ENCODE data around the gene IYD. TPM values are rescaled to one million over a fixed set of nuclear protein-coding genes. Genes with fewer than 3 reads are reported as not detected.

Gene IYD
- total and polyA plus RNA-seq, 10 donors = not detected

DNA sequence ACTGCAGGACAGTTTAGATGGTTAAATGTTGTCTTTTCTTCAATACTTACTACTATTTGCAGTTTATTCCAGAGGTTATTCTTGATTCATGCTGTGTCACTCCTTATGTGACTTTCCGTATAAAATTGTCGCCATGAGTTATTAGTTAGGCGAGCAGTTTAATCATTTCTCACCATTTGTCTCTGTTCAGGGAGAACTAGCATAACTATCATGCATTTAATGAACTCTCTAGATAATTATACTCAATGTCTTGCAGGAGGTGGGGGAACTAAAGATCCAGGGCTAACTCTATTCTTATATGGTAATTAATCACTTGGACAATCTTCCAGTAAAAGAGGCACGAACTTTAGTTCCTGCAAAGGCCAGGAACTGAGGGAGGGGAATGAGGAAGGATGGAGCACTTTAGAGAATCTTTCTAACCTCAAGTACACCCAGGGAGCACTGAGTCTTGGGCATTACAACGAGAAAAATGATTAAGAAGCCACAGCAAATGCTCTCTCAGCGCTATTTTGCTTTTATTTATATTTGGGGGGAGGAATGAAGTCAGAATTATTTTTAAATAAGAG, 58.3 kb downstream of the IYD start:
- DNase-seq = no peak

GRCh38 chr6:150427843-150428242, 59.0 kb downstream of the IYD start:
- Histone ChIP-seq H3K36me3 (no peaks in the 10 kb centered on the region), H3K27me3 (replicated peaks in 1 of 7) (no peaks in the 10 kb centered on the region), H3K27ac (no peak overlapping the region), H3K4me3 (no peak overlapping the region), H3K9me3 (peaks cover 0 to 9% (median 0%) of the 10 kb centered on the region in 8 donors), H3K4me1 (peaks cover 0 to 13% (median 0%) of the 10 kb centered on the region in 6 donors)
- WGBS, 5 donors = 75 to 97% (median 91%) methylated on average over 2 of the region's 2 CpGs
- intact Hi-C loops (cut with DNase I; ENCODE audit: low total_unique reads) = no loop called here
- TF ChIP-seq, protein P1, sequence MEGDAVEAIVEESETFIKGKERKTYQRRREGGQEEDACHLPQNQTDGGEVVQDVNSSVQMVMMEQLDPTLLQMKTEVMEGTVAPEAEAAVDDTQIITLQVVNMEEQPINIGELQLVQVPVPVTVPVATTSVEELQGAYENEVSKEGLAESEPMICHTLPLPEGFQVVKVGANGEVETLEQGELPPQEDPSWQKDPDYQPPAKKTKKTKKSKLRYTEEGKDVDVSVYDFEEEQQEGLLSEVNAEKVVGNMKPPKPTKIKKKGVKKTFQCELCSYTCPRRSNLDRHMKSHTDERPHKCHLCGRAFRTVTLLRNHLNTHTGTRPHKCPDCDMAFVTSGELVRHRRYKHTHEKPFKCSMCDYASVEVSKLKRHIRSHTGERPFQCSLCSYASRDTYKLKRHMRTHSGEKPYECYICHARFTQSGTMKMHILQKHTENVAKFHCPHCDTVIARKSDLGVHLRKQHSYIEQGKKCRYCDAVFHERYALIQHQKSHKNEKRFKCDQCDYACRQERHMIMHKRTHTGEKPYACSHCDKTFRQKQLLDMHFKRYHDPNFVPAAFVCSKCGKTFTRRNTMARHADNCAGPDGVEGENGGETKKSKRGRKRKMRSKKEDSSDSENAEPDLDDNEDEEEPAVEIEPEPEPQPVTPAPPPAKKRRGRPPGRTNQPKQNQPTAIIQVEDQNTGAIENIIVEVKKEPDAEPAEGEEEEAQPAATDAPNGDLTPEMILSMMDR (IDR thresholded peaks at IDR 0.05 in 8 of 11, conservative IDR thresholded peaks at IDR 0.05 in 3 of 11) = no peak
- TF ChIP-seq POLR2AphosphoS5 (IDR thresholded peaks at IDR 0.05) (no peak), POLR2A (IDR thresholded peaks at IDR 0.05) (no peak)
- DNase-seq = no peak

More for the DNA sequence above, 58.3 kb downstream of the IYD start:
- Histone ChIP-seq H3K36me3 (no peaks in the 10 kb centered on the region), H3K27me3 (replicated peaks in 1 of 7) (no peaks in the 10 kb centered on the region), H3K4me1 (peaks cover 0 to 10% (median 0%) of the 10 kb centered on the region in 6 donors), H3K4me3 (no peak overlapping the region), H3K9me3 (peaks cover 0 to 9% (median 0%) of the 10 kb centered on the region in 8 donors), H3K27ac (peak overlapping the region in 1 of 8 donors; percentile 17)
- intact Hi-C loops (cut with DNase I; ENCODE audit: low total_unique reads) = no loop called here
- TF ChIP-seq, protein P1 (IDR thresholded peaks at IDR 0.05 in 8 of 11, conservative IDR thresholded peaks at IDR 0.05 in 3 of 11) = no peak
- TF ChIP-seq POLR2AphosphoS5 (IDR thresholded peaks at IDR 0.05) (no peak), POLR2A (IDR thresholded peaks at IDR 0.05) (no peak)
- WGBS, 5 donors = 45 to 59% (median 53%) methylated on average over 6 of the region's 6 CpGs

DNA sequence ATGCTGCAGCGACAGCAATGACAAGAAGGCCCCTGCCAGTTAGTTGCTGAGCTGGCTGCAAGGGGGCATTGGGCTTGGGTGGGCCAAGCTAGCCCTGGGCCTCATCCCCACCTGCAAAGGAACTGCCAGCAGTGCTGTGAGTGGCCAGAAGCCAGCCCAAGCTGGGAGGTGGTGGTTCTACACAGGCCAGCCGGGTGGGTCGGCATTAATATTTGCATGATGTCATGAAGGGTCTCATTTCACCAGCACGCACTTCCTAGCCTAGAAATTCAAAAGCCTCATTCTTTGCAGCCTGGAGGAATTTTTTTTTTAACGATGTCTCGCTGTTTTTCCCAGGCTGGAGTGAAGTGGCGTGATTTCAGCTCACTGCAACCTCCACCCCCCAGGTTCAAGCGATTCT, 62.0 kb downstream of the IYD start:
- intact Hi-C loops (cut with DNase I; ENCODE audit: low total_unique reads) = no loop called here
- TF ChIP-seq POLR2AphosphoS5 (IDR thresholded peaks at IDR 0.05) (no peak), POLR2A (IDR thresholded peaks at IDR 0.05) (no peak)
- TF ChIP-seq, protein P1 (IDR thresholded peaks at IDR 0.05 in 8 of 11, conservative IDR thresholded peaks at IDR 0.05 in 3 of 11) = no peak
- no peaks in the 10 kb centered on the region for H3K27me3 ChIP-seq (replicated peaks in 1 of 7)
- 89 to 94% (median 93%) methylated on average over 8 of the region's 8 CpGs for WGBS, 5 donors
- no peaks in the 10 kb centered on the region for H3K36me3 ChIP-seq
- H3K27ac ChIP-seq = no peak overlapping the region
- H3K9me3 ChIP-seq = no peaks in the 10 kb centered on the region
- no peak for DNase-seq
- peaks cover 0 to 15% (median 0%) of the 10 kb centered on the region in 6 donors for H3K4me1 ChIP-seq
- no peak overlapping the region for H3K4me3 ChIP-seq

DNA sequence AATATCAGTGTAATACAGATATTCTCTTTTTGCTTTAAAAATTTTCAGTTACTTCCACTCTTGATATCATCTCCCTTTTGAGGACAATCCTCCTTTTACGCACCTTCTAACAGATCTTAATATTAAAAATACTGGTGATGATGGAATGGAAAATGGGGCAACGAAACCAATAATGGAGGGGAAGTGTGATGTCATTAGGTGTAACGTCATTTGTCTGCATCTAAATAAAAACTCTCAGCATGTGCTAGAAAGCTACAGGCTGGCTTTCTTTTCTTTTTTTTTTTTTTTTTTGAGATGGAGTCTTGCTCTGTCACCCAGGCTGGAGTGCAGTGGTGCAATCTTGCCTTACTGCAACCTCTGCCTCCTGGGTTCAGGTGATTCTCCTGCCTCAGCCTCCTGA, 66.5 kb downstream of the IYD start:
- intact Hi-C loops (cut with DNase I; ENCODE audit: low total_unique reads) = no loop called here
- H3K4me1 ChIP-seq = peaks cover 0 to 5% (median 0%) of the 10 kb centered on the region in 6 donors
- no peaks in the 10 kb centered on the region for H3K36me3 ChIP-seq
- peak overlapping the region in 5 of 8 donors; percentile 8 to 79 (median 74) for H3K27ac ChIP-seq
- H3K27me3 ChIP-seq (replicated peaks in 1 of 7) = no peaks in the 10 kb centered on the region
- WGBS, 5 donors = 75 to 88% (median 77%) methylated on average over 3 of the region's 3 CpGs
- H3K4me3 ChIP-seq = no peak overlapping the region
- no peak for DNase-seq
- H3K9me3 ChIP-seq = peaks cover 0 to 11% (median 8%) of the 10 kb centered on the region in 8 donors
- no peak for TF ChIP-seq POLR2A (IDR thresholded peaks at IDR 0.05)
- TF ChIP-seq, protein P1 (IDR thresholded peaks at IDR 0.05 in 8 of 11, conservative IDR thresholded peaks at IDR 0.05 in 3 of 11) = no peak
- no peak for TF ChIP-seq POLR2AphosphoS5 (IDR thresholded peaks at IDR 0.05)
